Measurements from ENCODE around the gene BRINP1. TPM values are rescaled to one million over a fixed set of nuclear protein-coding genes. Genes with fewer than 3 reads are reported as not detected.

Gene BRINP1
- total and polyA plus RNA-seq, 2 donors (not counting 1 experiment from before 2014, with no cell fraction given) = not detected

DNA sequence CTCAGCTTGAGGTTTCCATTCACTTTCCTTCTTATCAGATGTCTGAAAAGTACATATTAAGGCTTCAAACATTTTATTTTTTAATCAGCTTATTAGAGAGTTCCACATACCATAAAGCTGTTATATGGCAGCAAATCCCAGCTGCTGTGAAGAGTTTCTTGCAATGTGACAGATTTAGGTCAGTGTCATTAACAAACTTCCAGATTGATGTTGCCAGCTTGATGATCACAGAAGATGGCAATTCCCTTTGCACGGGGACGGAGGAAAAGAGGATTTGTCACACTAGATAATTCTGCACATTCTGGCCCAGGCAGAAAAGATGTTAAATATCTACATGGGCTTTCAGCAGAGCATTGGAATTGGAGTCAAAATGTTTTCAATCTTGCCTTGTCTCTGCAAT is 215.8 kb downstream of the BRINP1 start:
- intact Hi-C loops (cut with micrococcal nuclease) = no loop called here
- no peaks in the 10 kb centered on the region for H4K20me1 ChIP-seq (ENCODE audit: control insufficient read depth, insufficient read depth, low read length, poor library complexity, severe bottlenecking)
- H3K27me3 ChIP-seq (replicated peaks in 1 of 4; ENCODE audit: control extremely low read depth in 1 of 4, control insufficient read depth in 3 of 4, insufficient read depth in 4 of 4, low read length in 3 of 4) = no peaks in the 10 kb centered on the region
- no peak overlapping the region for H2AFZ ChIP-seq (ENCODE audit: insufficient read depth, low read depth, low read length, poor library complexity, severe bottlenecking)
- DNase-seq (no peak), ATAC-seq (ENCODE audit: low read depth) (no peak)
- POLR2A ChIA-PET = no interaction called here
- H3K4me3 Mint-ChIP-seq = no peak overlapping the region
- H3K79me2 ChIP-seq (ENCODE audit: control insufficient read depth, insufficient read depth, low read length) = no peaks in the 10 kb centered on the region
- no peaks in the 10 kb centered on the region for H3K4me1 Mint-ChIP-seq
- no peak overlapping the region for H3K4me3 ChIP-seq (ENCODE audit: control extremely low read depth in 1 of 5, extremely low read depth in 1 of 5, insufficient read depth in 1 of 5, low read depth in 2 of 5, low read length in 4 of 5)
- no peaks in the 10 kb centered on the region for H3K27me3 Mint-ChIP-seq
- H3K9me3 Mint-ChIP-seq (ENCODE audit: insufficient read depth) = peaks cover 2% of the 10 kb centered on the region
- H3K4me2 ChIP-seq (replicated peaks; ENCODE audit: low read depth, low read length, poor library complexity, severe bottlenecking) = no peak overlapping the region
- no peak overlapping the region for H3K9ac ChIP-seq (ENCODE audit: low read length)
- no peaks in the 10 kb centered on the region for H3K4me1 ChIP-seq (ENCODE audit: control insufficient read depth in 2 of 2, insufficient read depth in 2 of 2, low read length in 2 of 2)
- TF ChIP-seq EZH2 (IDR thresholded peaks at IDR 0.05; ENCODE audit: borderline replicate concordance, insufficient read depth, low read depth, low read length, poor library complexity, severe bottlenecking) (no peak), CTCF (IDR thresholded peaks at IDR 0.05) (no peak)
- 90% methylated on average over 2 of the region's 2 CpGs for WGBS (ENCODE audit: insufficient coverage)
- H3K36me3 ChIP-seq (replicated peaks in 1 of 2; ENCODE audit: control extremely low read depth in 1 of 2, control insufficient read depth in 1 of 2, extremely low read depth in 1 of 2, insufficient read depth in 2 of 2, low read length in 1 of 2) = no peaks in the 10 kb centered on the region
- no peaks in the 10 kb centered on the region for H3K9me3 ChIP-seq (ENCODE audit: control extremely low read depth in 1 of 3, control insufficient read depth in 2 of 3, insufficient read depth in 1 of 3, low read length in 2 of 3)
- CTCF ChIA-PET = no interaction called here
- no peak overlapping the region for H3K27ac ChIP-seq (ENCODE audit: low read length in 2 of 2)
- H3K27ac Mint-ChIP-seq = no peak overlapping the region

GRCh38 chr9:119148855-119149254 is 220.4 kb downstream of the BRINP1 start:
- Histone ChIP-seq H2AFZ (ENCODE audit: insufficient read depth, low read depth, low read length, poor library complexity, severe bottlenecking) (no peak overlapping the region), H3K27ac (ENCODE audit: low read length in 2 of 2) (no peak overlapping the region), H4K20me1 (ENCODE audit: control insufficient read depth, insufficient read depth, low read length, poor library complexity, severe bottlenecking) (no peaks in the 10 kb centered on the region), H3K4me1 (ENCODE audit: control insufficient read depth in 2 of 2, insufficient read depth in 2 of 2, low read length in 2 of 2) (no peaks in the 10 kb centered on the region), H3K9ac (ENCODE audit: low read length) (no peak overlapping the region), H3K9me3 (ENCODE audit: control extremely low read depth in 1 of 3, control insufficient read depth in 2 of 3, insufficient read depth in 1 of 3, low read length in 2 of 3) (no peaks in the 10 kb centered on the region), H3K79me2 (ENCODE audit: control insufficient read depth, insufficient read depth, low read length) (no peaks in the 10 kb centered on the region), H3K36me3 (replicated peaks in 1 of 2; ENCODE audit: control extremely low read depth in 1 of 2, control insufficient read depth in 1 of 2, extremely low read depth in 1 of 2, insufficient read depth in 2 of 2, low read length in 1 of 2) (no peaks in the 10 kb centered on the region), H3K4me3 (ENCODE audit: control extremely low read depth in 1 of 5, extremely low read depth in 1 of 5, insufficient read depth in 1 of 5, low read depth in 2 of 5, low read length in 4 of 5) (no peak overlapping the region), H3K4me2 (replicated peaks; ENCODE audit: low read depth, low read length, poor library complexity, severe bottlenecking) (no peak overlapping the region), H3K27me3 (replicated peaks in 1 of 4; ENCODE audit: control extremely low read depth in 1 of 4, control insufficient read depth in 3 of 4, insufficient read depth in 4 of 4, low read length in 3 of 4) (no peaks in the 10 kb centered on the region)
- ChIA-PET CTCF (no interaction called here), POLR2A (no interaction called here)
- DNase-seq (no peak), ATAC-seq (ENCODE audit: low read depth) (no peak)
- H3K9me3 Mint-ChIP-seq (ENCODE audit: insufficient read depth) = peaks cover 2% of the 10 kb centered on the region
- TF ChIP-seq EZH2 (IDR thresholded peaks at IDR 0.05; ENCODE audit: borderline replicate concordance, insufficient read depth, low read depth, low read length, poor library complexity, severe bottlenecking) = no peak
- TF ChIP-seq CTCF (IDR thresholded peaks at IDR 0.05) = no peak
- WGBS (ENCODE audit: insufficient coverage) = no CpG with 5 or more reads among the region's 4 CpGs
- no peak overlapping the region for H3K4me3 Mint-ChIP-seq
- H3K27ac Mint-ChIP-seq = no peak overlapping the region
- no peaks in the 10 kb centered on the region for H3K4me1 Mint-ChIP-seq
- intact Hi-C loops (cut with micrococcal nuclease) = no loop called here
- no peaks in the 10 kb centered on the region for H3K27me3 Mint-ChIP-seq
